ENCODE results near the gene ROBO1. TPM values are rescaled to one million over a fixed set of nuclear protein-coding genes. Genes with fewer than 3 reads are reported as not detected.

Gene ROBO1
- total RNA-seq, 2 experiments from 2014 or later: not detected

GRCh38 chr3:78988324-78988723, 779.5 kb downstream of the ROBO1 start:
- H3K9me3 Mint-ChIP-seq: peaks cover 7% of the 10 kb centered on the region
- no peak overlapping the region for H3K4me3 Mint-ChIP-seq
- H3K27ac Mint-ChIP-seq: no peak overlapping the region
- no peaks in the 10 kb centered on the region for H3K4me1 Mint-ChIP-seq
- H3K36me3 Mint-ChIP-seq (ENCODE audit: low read depth): no peaks in the 10 kb centered on the region
- no peak for DNase-seq
- no peaks in the 10 kb centered on the region for H3K27me3 Mint-ChIP-seq
- CTCF ChIA-PET: no interaction called here
- POLR2A ChIA-PET: no interaction called here

- Mint-ChIP-seq H3K27me3 (no peaks in the 10 kb centered on the region), H3K4me1 (no peaks in the 10 kb centered on the region), H3K9me3 (peaks cover 7% of the 10 kb centered on the region), H3K4me3 (no peak overlapping the region), H3K36me3 (ENCODE audit: low read depth) (no peaks in the 10 kb centered on the region), H3K27ac (no peak overlapping the region)
- DNase-seq: no peak
- POLR2A ChIA-PET: no interaction called here
- CTCF ChIA-PET: no interaction called here
These were observed 781.2 kb downstream of the ROBO1 start for GRCh38 chr3:78986416-78987101.

GRCh38 chr3:78985981-78986380, 781.8 kb downstream of the ROBO1 start:
- peaks cover 6% of the 10 kb centered on the region for H3K9me3 Mint-ChIP-seq
- H3K4me1 Mint-ChIP-seq: no peaks in the 10 kb centered on the region
- no peak for DNase-seq
- no peak overlapping the region for H3K4me3 Mint-ChIP-seq
- ChIA-PET CTCF (no interaction called here), POLR2A (no interaction called here)
- no peaks in the 10 kb centered on the region for H3K27me3 Mint-ChIP-seq
- no peak overlapping the region for H3K27ac Mint-ChIP-seq
- H3K36me3 Mint-ChIP-seq (ENCODE audit: low read depth): no peaks in the 10 kb centered on the region

GRCh38 chr3:78979028-78979427, 788.8 kb downstream of the ROBO1 start:
- ChIA-PET CTCF (no interaction called here), POLR2A (no interaction called here)
- Mint-ChIP-seq H3K27me3 (no peaks in the 10 kb centered on the region), H3K36me3 (ENCODE audit: low read depth) (no peaks in the 10 kb centered on the region), H3K27ac (no peak overlapping the region), H3K4me3 (no peak overlapping the region), H3K4me1 (no peaks in the 10 kb centered on the region), H3K9me3 (peaks cover 3% of the 10 kb centered on the region)
- no peak for DNase-seq

- H3K4me1 Mint-ChIP-seq: no peaks in the 10 kb centered on the region
- CTCF ChIA-PET: no interaction called here
- no peaks in the 10 kb centered on the region for H3K36me3 Mint-ChIP-seq (ENCODE audit: low read depth)
- no peak for DNase-seq
- POLR2A ChIA-PET: no interaction called here
- H3K27ac Mint-ChIP-seq: no peak overlapping the region
- H3K27me3 Mint-ChIP-seq: no peaks in the 10 kb centered on the region
- H3K4me3 Mint-ChIP-seq: no peak overlapping the region
- H3K9me3 Mint-ChIP-seq: peaks cover 5% of the 10 kb centered on the region
These were observed 789.8 kb downstream of the ROBO1 start for GRCh38 chr3:78978037-78978436.

GRCh38 chr3:78977073-78977472, 790.7 kb downstream of the ROBO1 start:
- Mint-ChIP-seq H3K4me1 (no peaks in the 10 kb centered on the region), H3K9me3 (peaks cover 3% of the 10 kb centered on the region), H3K27me3 (no peaks in the 10 kb centered on the region), H3K4me3 (no peak overlapping the region), H3K36me3 (ENCODE audit: low read depth) (no peaks in the 10 kb centered on the region), H3K27ac (no peak overlapping the region)
- ChIA-PET CTCF (no interaction called here), POLR2A (no interaction called here)
- DNase-seq: no peak

GRCh38 chr3:78976200-78976599, 791.6 kb downstream of the ROBO1 start:
- ChIA-PET CTCF (no interaction called here), POLR2A (no interaction called here)
- Mint-ChIP-seq H3K27me3 (no peaks in the 10 kb centered on the region), H3K9me3 (peaks cover 2% of the 10 kb centered on the region), H3K4me1 (no peaks in the 10 kb centered on the region), H3K36me3 (ENCODE audit: low read depth) (no peaks in the 10 kb centered on the region), H3K4me3 (no peak overlapping the region), H3K27ac (no peak overlapping the region)
- no peak for DNase-seq

- H3K4me1 Mint-ChIP-seq: no peaks in the 10 kb centered on the region
- no peak for DNase-seq
- CTCF ChIA-PET: no interaction called here
- peaks cover 2% of the 10 kb centered on the region for H3K9me3 Mint-ChIP-seq
- no peak overlapping the region for H3K27ac Mint-ChIP-seq
- H3K36me3 Mint-ChIP-seq (ENCODE audit: low read depth): no peaks in the 10 kb centered on the region
- POLR2A ChIA-PET: no interaction called here
- no peak overlapping the region for H3K4me3 Mint-ChIP-seq
- no peaks in the 10 kb centered on the region for H3K27me3 Mint-ChIP-seq
These were observed 793.5 kb downstream of the ROBO1 start for GRCh38 chr3:78974181-78974790.

GRCh38 chr3:78972617-78973301, 795.0 kb downstream of the ROBO1 start:
- CTCF ChIA-PET: no interaction called here
- no peak for DNase-seq
- Mint-ChIP-seq H3K27ac (no peak overlapping the region), H3K9me3 (peaks cover 2% of the 10 kb centered on the region), H3K36me3 (ENCODE audit: low read depth) (no peaks in the 10 kb centered on the region), H3K27me3 (no peaks in the 10 kb centered on the region), H3K4me3 (no peak overlapping the region), H3K4me1 (no peaks in the 10 kb centered on the region)
- POLR2A ChIA-PET: no interaction called here

- H3K27ac Mint-ChIP-seq: no peak overlapping the region
- no peak overlapping the region for H3K4me3 Mint-ChIP-seq
- peaks cover 2% of the 10 kb centered on the region for H3K9me3 Mint-ChIP-seq
- no peaks in the 10 kb centered on the region for H3K36me3 Mint-ChIP-seq (ENCODE audit: low read depth)
- no peaks in the 10 kb centered on the region for H3K27me3 Mint-ChIP-seq
- no peak for DNase-seq
- H3K4me1 Mint-ChIP-seq: no peaks in the 10 kb centered on the region
- ChIA-PET POLR2A (no interaction called here), CTCF (no interaction called here)
These were observed 797.1 kb downstream of the ROBO1 start for GRCh38 chr3:78970656-78971055.

GRCh38 chr3:78969483-78969882, 798.3 kb downstream of the ROBO1 start:
- Mint-ChIP-seq H3K4me3 (no peak overlapping the region), H3K4me1 (no peaks in the 10 kb centered on the region), H3K9me3 (peaks cover 3% of the 10 kb centered on the region), H3K36me3 (ENCODE audit: low read depth) (no peaks in the 10 kb centered on the region), H3K27me3 (no peaks in the 10 kb centered on the region), H3K27ac (no peak overlapping the region)
- CTCF ChIA-PET: no interaction called here
- POLR2A ChIA-PET: no interaction called here
- no peak for DNase-seq

- Mint-ChIP-seq H3K27me3 (no peaks in the 10 kb centered on the region), H3K4me1 (no peaks in the 10 kb centered on the region), H3K27ac (no peak overlapping the region), H3K4me3 (no peak overlapping the region), H3K36me3 (ENCODE audit: low read depth) (no peaks in the 10 kb centered on the region), H3K9me3 (peaks cover 7% of the 10 kb centered on the region)
- POLR2A ChIA-PET: no interaction called here
- CTCF ChIA-PET: no interaction called here
- DNase-seq: no peak
These were observed 800.7 kb downstream of the ROBO1 start for GRCh38 chr3:78967061-78967460.

- DNase-seq: no peak
- CTCF ChIA-PET: no interaction called here
- H3K27me3 Mint-ChIP-seq: no peaks in the 10 kb centered on the region
- POLR2A ChIA-PET: no interaction called here
- H3K4me1 Mint-ChIP-seq: no peaks in the 10 kb centered on the region
- no peaks in the 10 kb centered on the region for H3K36me3 Mint-ChIP-seq (ENCODE audit: low read depth)
- H3K4me3 Mint-ChIP-seq: no peak overlapping the region
- peaks cover 14% of the 10 kb centered on the region for H3K9me3 Mint-ChIP-seq
- no peak overlapping the region for H3K27ac Mint-ChIP-seq
These were observed 804.0 kb downstream of the ROBO1 start for GRCh38 chr3:78963771-78964170.

GRCh38 chr3:78957456-78957855, 810.3 kb downstream of the ROBO1 start:
- DNase-seq: no peak
- H3K4me3 Mint-ChIP-seq: no peak overlapping the region
- no peaks in the 10 kb centered on the region for H3K27me3 Mint-ChIP-seq
- no peaks in the 10 kb centered on the region for H3K4me1 Mint-ChIP-seq
- ChIA-PET POLR2A (no interaction called here), CTCF (no interaction called here)
- H3K27ac Mint-ChIP-seq: no peak overlapping the region
- H3K9me3 Mint-ChIP-seq: peaks cover 7% of the 10 kb centered on the region
- no peaks in the 10 kb centered on the region for H3K36me3 Mint-ChIP-seq (ENCODE audit: low read depth)

All from activated CD4-positive, alpha-beta memory T cell treated with anti-CD3 and anti-CD28 coated beads, Interleukin-2, amount 10 ng/mL, durations not matched to agents 7 days and 5 days (primary cell).